Measurements from ENCODE around the gene SH3GL2. TPM values are rescaled to one million over a fixed set of nuclear protein-coding genes. Genes with fewer than 3 reads are reported as not detected.

Gene SH3GL2
- total RNA-seq, 3 donors from 2014 or later (not counting 1 experiment from before 2014, with no cell fraction given) = not detected

DNA sequence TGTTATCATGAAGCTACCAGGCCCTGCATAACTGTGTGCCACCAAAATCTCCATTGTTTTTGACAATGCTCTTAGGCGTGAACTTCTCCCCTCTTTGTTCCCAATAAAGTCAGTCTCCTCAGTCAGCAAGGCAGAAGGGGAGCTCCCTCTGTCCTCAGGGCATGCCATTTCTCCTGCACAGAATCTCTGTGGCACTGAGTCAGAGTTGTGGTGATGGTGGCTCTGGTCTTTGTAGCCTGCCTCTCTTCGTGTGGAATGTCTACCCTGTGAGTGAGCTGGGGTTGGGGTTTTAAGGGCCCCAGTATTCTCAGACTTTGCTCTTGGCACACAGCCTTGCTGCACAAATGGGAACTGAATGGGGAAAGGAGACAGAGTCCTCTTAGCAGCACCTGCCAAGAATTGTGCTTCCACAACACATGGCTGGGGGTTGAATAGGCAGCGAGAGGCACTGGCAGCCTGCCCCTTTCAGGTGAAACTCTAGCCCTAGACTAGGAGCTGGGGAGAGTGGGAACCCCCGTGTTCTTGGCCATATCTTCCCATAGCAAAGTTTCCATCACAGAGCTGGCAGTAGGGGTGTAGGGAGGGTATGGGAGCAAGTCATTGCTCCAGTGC is 146.6 kb downstream of the SH3GL2 start:
- Mint-ChIP-seq H3K27ac (no peak overlapping the region), H3K4me1 (no peaks in the 10 kb centered on the region), H3K36me3 (peaks cover 7% of the 10 kb centered on the region), H3K4me3 (no peak overlapping the region), H3K9me3 (peaks cover 13 to 32% of the 10 kb centered on the region in 2 donors), H3K27me3 (ENCODE audit: low read depth in 2 of 2) (no peaks in the 10 kb centered on the region)
- intact Hi-C loops (cut with micrococcal nuclease) = no loop called here
- TF ChIP-seq, protein P1, sequence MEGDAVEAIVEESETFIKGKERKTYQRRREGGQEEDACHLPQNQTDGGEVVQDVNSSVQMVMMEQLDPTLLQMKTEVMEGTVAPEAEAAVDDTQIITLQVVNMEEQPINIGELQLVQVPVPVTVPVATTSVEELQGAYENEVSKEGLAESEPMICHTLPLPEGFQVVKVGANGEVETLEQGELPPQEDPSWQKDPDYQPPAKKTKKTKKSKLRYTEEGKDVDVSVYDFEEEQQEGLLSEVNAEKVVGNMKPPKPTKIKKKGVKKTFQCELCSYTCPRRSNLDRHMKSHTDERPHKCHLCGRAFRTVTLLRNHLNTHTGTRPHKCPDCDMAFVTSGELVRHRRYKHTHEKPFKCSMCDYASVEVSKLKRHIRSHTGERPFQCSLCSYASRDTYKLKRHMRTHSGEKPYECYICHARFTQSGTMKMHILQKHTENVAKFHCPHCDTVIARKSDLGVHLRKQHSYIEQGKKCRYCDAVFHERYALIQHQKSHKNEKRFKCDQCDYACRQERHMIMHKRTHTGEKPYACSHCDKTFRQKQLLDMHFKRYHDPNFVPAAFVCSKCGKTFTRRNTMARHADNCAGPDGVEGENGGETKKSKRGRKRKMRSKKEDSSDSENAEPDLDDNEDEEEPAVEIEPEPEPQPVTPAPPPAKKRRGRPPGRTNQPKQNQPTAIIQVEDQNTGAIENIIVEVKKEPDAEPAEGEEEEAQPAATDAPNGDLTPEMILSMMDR (IDR thresholded peaks at IDR 0.05) = no peak
- ATAC-seq (no peak), DNase-seq (no peak)
- Histone ChIP-seq H3K36me3 (ENCODE audit: control insufficient read depth, insufficient read depth, low read length) (no peaks in the 10 kb centered on the region), H3K4me3 (ENCODE audit: low read length) (no peak overlapping the region), H3K27ac (ENCODE audit: low read length) (no peak overlapping the region), H3K27me3 (ENCODE audit: control insufficient read depth, insufficient read depth, low read length) (no peaks in the 10 kb centered on the region), H3K4me1 (ENCODE audit: control insufficient read depth, insufficient read depth, low read length) (no peaks in the 10 kb centered on the region), H3K9me3 (ENCODE audit: control insufficient read depth, insufficient read depth, low read length) (peaks cover 6% of the 10 kb centered on the region)
- 92% methylated on average over 3 of the region's 4 CpGs for WGBS (ENCODE audit: insufficient coverage)

DNA sequence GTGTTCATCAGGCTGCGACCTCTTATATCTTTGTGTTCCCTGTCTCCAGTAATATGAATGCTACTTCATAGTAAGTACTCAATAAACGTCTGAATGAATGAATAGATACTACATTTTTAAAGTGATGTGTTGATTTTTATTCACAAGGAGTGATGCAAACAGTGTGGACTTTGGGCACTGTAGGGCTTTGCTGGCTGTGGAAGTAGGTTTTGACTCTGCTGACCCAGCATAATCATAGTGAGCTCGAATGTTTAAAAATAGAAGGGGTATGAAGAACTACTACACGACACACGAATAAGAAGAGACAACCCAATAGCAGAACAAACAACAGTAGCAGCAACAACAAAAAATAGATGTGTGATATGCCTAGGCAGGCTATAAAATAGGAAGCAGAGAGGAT is 147.4 kb downstream of the SH3GL2 start:
- ATAC-seq = no peak
- 82% methylated on average over 3 of the region's 5 CpGs for WGBS (ENCODE audit: insufficient coverage)
- H3K4me3 ChIP-seq (ENCODE audit: low read length) = no peak overlapping the region

DNA sequence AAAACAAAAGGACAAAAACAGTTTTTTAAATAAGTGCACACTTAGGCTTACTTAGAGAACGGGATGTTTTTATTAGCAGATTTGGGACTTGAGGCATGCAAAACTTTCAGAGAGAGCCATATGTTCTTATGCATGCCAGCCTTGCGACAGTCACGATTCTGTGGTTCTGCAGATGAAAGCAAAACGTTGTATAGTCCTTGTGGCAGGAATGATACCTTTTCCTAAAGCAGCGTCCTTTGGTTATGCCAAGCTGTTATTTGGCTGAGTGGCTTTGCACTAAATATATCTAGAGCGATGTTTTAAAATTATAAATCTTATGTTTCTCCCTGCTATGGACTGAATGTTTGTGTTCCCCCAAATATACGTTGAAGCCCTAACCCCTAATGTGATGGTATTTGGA is 152.0 kb downstream of the SH3GL2 start:
- no peaks in the 10 kb centered on the region for H3K4me1 ChIP-seq (ENCODE audit: control insufficient read depth, insufficient read depth, low read length)

More for the DNA sequence above, 147.4 kb downstream of the SH3GL2 start:
- H3K4me3 Mint-ChIP-seq = no peak overlapping the region
- no peaks in the 10 kb centered on the region for H3K27me3 ChIP-seq (ENCODE audit: control insufficient read depth, insufficient read depth, low read length)
- H3K27ac Mint-ChIP-seq = no peak overlapping the region
- peaks cover 6% of the 10 kb centered on the region for H3K9me3 ChIP-seq (ENCODE audit: control insufficient read depth, insufficient read depth, low read length)
- H3K4me1 Mint-ChIP-seq = no peaks in the 10 kb centered on the region
- TF ChIP-seq, protein P1 (IDR thresholded peaks at IDR 0.05) = no peak
- H3K9me3 Mint-ChIP-seq = peaks cover 15 to 37% of the 10 kb centered on the region in 2 donors
- no peak for DNase-seq
- H3K27me3 Mint-ChIP-seq (ENCODE audit: low read depth in 2 of 2) = no peaks in the 10 kb centered on the region
- H3K36me3 ChIP-seq (ENCODE audit: control insufficient read depth, insufficient read depth, low read length) = no peaks in the 10 kb centered on the region
- H3K4me1 ChIP-seq (ENCODE audit: control insufficient read depth, insufficient read depth, low read length) = no peaks in the 10 kb centered on the region
- intact Hi-C loops (cut with micrococcal nuclease) = no loop called here
- H3K27ac ChIP-seq (ENCODE audit: low read length) = no peak overlapping the region
- peaks cover 7% of the 10 kb centered on the region for H3K36me3 Mint-ChIP-seq

More for the DNA sequence above, 152.0 kb downstream of the SH3GL2 start:
- Mint-ChIP-seq H3K4me3 (no peak overlapping the region), H3K27me3 (ENCODE audit: low read depth in 2 of 2) (no peaks in the 10 kb centered on the region), H3K4me1 (no peaks in the 10 kb centered on the region), H3K27ac (no peak overlapping the region), H3K36me3 (no peaks in the 10 kb centered on the region), H3K9me3 (peaks cover 13 to 30% of the 10 kb centered on the region in 2 donors)
- intact Hi-C loops (cut with micrococcal nuclease) = no loop called here
- WGBS (ENCODE audit: insufficient coverage) = 86% methylated on average over 7 of the region's 7 CpGs
- no peak for DNase-seq
- no peaks in the 10 kb centered on the region for H3K9me3 ChIP-seq (ENCODE audit: control insufficient read depth, insufficient read depth, low read length)
- H3K4me3 ChIP-seq (ENCODE audit: low read length) = no peak overlapping the region
- no peaks in the 10 kb centered on the region for H3K36me3 ChIP-seq (ENCODE audit: control insufficient read depth, insufficient read depth, low read length)
- TF ChIP-seq, protein P1 (IDR thresholded peaks at IDR 0.05) = no peak
- no peak overlapping the region for H3K27ac ChIP-seq (ENCODE audit: low read length)
- no peak for ATAC-seq
- no peaks in the 10 kb centered on the region for H3K27me3 ChIP-seq (ENCODE audit: control insufficient read depth, insufficient read depth, low read length)

Data from natural killer cell (primary cell).